ENCODE data around the gene MAST4.

The MAST4 gene

DNA sequence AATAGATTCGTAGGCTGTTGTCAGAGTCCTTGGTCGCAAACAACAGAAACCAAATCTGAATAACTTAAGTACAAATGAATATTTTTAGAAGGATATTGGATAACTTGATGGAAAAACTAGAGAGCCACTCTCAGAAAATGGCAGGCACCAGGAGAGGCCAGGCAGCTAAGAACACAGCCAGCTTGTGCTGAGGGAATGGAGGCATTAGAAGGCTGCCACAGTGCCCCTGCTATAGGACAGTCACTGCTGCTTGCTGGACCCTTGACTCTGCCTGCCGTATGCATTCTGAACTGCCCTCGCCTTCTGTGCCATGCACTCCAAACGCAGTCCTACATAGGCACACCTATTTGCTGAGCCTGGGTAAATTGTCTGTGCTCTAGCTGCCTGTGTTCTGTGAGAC lies 78.6 kb downstream of the MAST4 start:
- ChIA-PET CTCF (interaction anchor here (0.7 kb wide), 1 partner anchor 166 kb away, joined by 3 read pairs; no protein-coding TSS in a partner anchor), POLR2A (no interaction called here)
- Histone ChIP-seq H3K36me3 (ENCODE audit: control insufficient read depth in 2 of 2, insufficient read depth in 1 of 2, low read length in 2 of 2) (no peaks in the 10 kb centered on the region), H3K27ac (ENCODE audit: extremely low read depth, low read depth, low read length) (no peak overlapping the region), H3K4me3 (ENCODE audit: low read depth, low read length) (no peak overlapping the region), H3K4me1 (ENCODE audit: control insufficient read depth, insufficient read depth, low read length) (peaks cover 6% of the 10 kb centered on the region), H3K9me3 (ENCODE audit: control insufficient read depth, insufficient read depth, low read depth, low read length) (no peaks in the 10 kb centered on the region)
- TF ChIP-seq, protein P1, sequence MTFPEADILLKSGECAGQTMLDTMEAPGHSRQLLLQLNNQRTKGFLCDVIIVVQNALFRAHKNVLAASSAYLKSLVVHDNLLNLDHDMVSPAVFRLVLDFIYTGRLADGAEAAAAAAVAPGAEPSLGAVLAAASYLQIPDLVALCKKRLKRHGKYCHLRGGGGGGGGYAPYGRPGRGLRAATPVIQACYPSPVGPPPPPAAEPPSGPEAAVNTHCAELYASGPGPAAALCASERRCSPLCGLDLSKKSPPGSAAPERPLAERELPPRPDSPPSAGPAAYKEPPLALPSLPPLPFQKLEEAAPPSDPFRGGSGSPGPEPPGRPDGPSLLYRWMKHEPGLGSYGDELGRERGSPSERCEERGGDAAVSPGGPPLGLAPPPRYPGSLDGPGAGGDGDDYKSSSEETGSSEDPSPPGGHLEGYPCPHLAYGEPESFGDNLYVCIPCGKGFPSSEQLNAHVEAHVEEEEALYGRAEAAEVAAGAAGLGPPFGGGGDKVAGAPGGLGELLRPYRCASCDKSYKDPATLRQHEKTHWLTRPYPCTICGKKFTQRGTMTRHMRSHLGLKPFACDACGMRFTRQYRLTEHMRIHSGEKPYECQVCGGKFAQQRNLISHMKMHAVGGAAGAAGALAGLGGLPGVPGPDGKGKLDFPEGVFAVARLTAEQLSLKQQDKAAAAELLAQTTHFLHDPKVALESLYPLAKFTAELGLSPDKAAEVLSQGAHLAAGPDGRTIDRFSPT (tag by site-specific recombination; IDR thresholded peaks at IDR 0.05): no peak
- no peak for TF ChIP-seq ZNF629 (tag by site-specific recombination; IDR thresholded peaks at IDR 0.05)
- no peak for TF ChIP-seq ZNF530 (tag by site-specific recombination; IDR thresholded peaks at IDR 0.05; ENCODE audit: low read depth)
- no peak for TF ChIP-seq ZNF341 (tag by site-specific recombination; IDR thresholded peaks at IDR 0.05; ENCODE audit: low read depth)
- TF ChIP-seq HOXA7 (CRISPR knock-in tag; IDR thresholded peaks at IDR 0.05; ENCODE audit: borderline replicate concordance): no peak
- TF ChIP-seq, protein P2, sequence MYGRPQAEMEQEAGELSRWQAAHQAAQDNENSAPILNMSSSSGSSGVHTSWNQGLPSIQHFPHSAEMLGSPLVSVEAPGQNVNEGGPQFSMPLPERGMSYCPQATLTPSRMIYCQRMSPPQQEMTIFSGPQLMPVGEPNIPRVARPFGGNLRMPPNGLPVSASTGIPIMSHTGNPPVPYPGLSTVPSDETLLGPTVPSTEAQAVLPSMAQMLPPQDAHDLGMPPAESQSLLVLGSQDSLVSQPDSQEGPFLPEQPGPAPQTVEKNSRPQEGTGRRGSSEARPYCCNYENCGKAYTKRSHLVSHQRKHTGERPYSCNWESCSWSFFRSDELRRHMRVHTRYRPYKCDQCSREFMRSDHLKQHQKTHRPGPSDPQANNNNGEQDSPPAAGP (tag by site-specific recombination; IDR thresholded peaks at IDR 0.05): no peak
- no peak for TF ChIP-seq YY1 (tag by site-specific recombination; IDR thresholded peaks at IDR 0.05)
- TF ChIP-seq ZFP3 (tag by site-specific recombination; IDR thresholded peaks at IDR 0.05; ENCODE audit: low read depth): no peak
- TF ChIP-seq ZNF623 (tag by site-specific recombination; IDR thresholded peaks at IDR 0.05): no peak
- no peak for TF ChIP-seq ZNF157 (tag by site-specific recombination; IDR thresholded peaks at IDR 0.05)
- TF ChIP-seq ZNF350 (tag by site-specific recombination; IDR thresholded peaks at IDR 0.05): no peak
- TF ChIP-seq SCRT2 (tag by site-specific recombination; IDR thresholded peaks at IDR 0.05): no peak
- TF ChIP-seq, protein P3, sequence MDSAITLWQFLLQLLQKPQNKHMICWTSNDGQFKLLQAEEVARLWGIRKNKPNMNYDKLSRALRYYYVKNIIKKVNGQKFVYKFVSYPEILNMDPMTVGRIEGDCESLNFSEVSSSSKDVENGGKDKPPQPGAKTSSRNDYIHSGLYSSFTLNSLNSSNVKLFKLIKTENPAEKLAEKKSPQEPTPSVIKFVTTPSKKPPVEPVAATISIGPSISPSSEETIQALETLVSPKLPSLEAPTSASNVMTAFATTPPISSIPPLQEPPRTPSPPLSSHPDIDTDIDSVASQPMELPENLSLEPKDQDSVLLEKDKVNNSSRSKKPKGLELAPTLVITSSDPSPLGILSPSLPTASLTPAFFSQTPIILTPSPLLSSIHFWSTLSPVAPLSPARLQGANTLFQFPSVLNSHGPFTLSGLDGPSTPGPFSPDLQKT (IDR thresholded peaks at IDR 0.05; ENCODE audit: borderline replicate concordance, low read depth, low read length): no peak
- no peak for TF ChIP-seq KLF10 (tag by site-specific recombination; IDR thresholded peaks at IDR 0.05)
- no peak for TF ChIP-seq IKZF3 (tag by site-specific recombination; IDR thresholded peaks at IDR 0.05)

DNA sequence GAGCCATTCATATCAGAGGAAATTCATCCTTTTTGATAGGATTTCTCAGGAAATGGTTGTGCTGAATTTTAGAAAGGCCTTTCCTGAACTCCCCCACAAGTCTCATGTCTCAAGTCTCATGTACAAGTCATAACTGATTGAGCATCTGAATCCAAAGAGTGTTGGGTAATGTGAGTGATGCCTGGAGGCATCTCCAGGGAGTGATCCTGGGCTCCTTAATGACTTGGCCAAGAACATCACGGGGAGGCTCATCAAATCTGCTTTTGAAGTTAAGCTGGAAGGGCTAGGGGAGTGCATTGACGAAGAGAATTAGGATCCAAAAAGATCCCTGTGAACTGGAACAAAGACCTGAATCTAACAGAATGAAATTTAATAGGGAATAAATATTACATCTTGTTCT lies 79.2 kb downstream of the MAST4 start:
- no peaks in the 10 kb centered on the region for H3K9me3 ChIP-seq (ENCODE audit: control insufficient read depth, insufficient read depth, low read depth, low read length)
- no peak overlapping the region for H3K27ac ChIP-seq (ENCODE audit: extremely low read depth, low read depth, low read length)
- H3K4me3 ChIP-seq (ENCODE audit: low read depth, low read length): no peak overlapping the region
- ChIA-PET CTCF (interaction anchor here (0.7 kb wide), 1 partner anchor 166 kb away, joined by 3 read pairs; no protein-coding TSS in a partner anchor), POLR2A (no interaction called here)
- H3K4me1 ChIP-seq (ENCODE audit: control insufficient read depth, insufficient read depth, low read length): peaks cover 8% of the 10 kb centered on the region
- H3K36me3 ChIP-seq (ENCODE audit: control insufficient read depth in 2 of 2, insufficient read depth in 1 of 2, low read length in 2 of 2): no peaks in the 10 kb centered on the region
- TF ChIP-seq PRDM1 (tag by site-specific recombination; IDR thresholded peaks at IDR 0.05) (no peak), ZNF146 (tag by site-specific recombination; IDR thresholded peaks at IDR 0.05) (no peak), ZNF629 (tag by site-specific recombination; IDR thresholded peaks at IDR 0.05) (no peak), ZNF571 (tag by site-specific recombination; IDR thresholded peaks at IDR 0.05) (no peak), ZNF621 (tag by site-specific recombination; IDR thresholded peaks at IDR 0.05) (no peak), WT1 (tag by site-specific recombination; IDR thresholded peaks at IDR 0.05) (no peak), ZBTB1 (tag by site-specific recombination; IDR thresholded peaks at IDR 0.05) (no peak), ZNF175 (tag by site-specific recombination; IDR thresholded peaks at IDR 0.05) (no peak), SCRT1 (tag by site-specific recombination; IDR thresholded peaks at IDR 0.05; ENCODE audit: borderline replicate concordance) (no peak), MEIS1 (CRISPR knock-in tag; IDR thresholded peaks at IDR 0.05; ENCODE audit: borderline replicate concordance) (no peak), ZNF350 (tag by site-specific recombination; IDR thresholded peaks at IDR 0.05) (no peak), ZNF302 (tag by site-specific recombination; IDR thresholded peaks at IDR 0.05; ENCODE audit: low read depth) (no peak)
- TF ChIP-seq, protein P2 (tag by site-specific recombination; IDR thresholded peaks at IDR 0.05): no peak
- TF ChIP-seq, protein P4, sequence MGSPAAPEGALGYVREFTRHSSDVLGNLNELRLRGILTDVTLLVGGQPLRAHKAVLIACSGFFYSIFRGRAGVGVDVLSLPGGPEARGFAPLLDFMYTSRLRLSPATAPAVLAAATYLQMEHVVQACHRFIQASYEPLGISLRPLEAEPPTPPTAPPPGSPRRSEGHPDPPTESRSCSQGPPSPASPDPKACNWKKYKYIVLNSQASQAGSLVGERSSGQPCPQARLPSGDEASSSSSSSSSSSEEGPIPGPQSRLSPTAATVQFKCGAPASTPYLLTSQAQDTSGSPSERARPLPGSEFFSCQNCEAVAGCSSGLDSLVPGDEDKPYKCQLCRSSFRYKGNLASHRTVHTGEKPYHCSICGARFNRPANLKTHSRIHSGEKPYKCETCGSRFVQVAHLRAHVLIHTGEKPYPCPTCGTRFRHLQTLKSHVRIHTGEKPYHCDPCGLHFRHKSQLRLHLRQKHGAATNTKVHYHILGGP (tag by site-specific recombination; IDR thresholded peaks at IDR 0.05): no peak
- TF ChIP-seq, protein P5, sequence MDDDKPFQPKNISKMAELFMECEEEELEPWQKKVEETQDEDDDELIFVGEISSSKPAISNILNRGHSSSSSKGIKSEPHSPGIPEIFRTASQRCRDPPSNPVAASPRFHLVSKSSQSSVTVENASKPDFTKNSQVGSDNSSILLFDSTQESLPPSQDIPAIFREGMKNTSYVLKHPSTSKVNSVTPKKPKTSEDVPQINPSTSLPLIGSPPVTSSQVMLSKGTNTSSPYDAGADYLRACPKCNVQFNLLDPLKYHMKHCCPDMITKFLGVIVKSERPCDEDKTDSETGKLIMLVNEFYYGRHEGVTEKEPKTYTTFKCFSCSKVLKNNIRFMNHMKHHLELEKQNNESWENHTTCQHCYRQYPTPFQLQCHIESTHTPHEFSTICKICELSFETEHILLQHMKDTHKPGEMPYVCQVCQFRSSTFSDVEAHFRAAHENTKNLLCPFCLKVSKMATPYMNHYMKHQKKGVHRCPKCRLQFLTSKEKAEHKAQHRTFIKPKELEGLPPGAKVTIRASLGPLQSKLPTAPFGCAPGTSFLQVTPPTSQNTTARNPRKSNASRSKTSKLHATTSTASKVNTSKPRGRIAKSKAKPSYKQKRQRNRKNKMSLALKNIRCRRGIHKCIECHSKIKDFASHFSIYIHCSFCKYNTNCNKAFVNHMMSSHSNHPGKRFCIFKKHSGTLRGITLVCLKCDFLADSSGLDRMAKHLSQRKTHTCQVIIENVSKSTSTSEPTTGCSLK (tag by site-specific recombination; IDR thresholded peaks at IDR 0.05): no peak
